AG04450 (cell line): Measurements from ENCODE around the gene RNU7-1. TPM values are rescaled to one million over a fixed set of nuclear protein-coding genes. Genes with fewer than 3 reads are reported as not detected.

ENCODE experiments used
- CTCF ChIA-PET: fragments of 300-600, 350-600 bp; formaldehyde crosslinking; extraction: SDS; loops from one replicate; lab custom pipeline; 2022; ENCODE audit warnings: antibody characterized with exemption, inconsistent platforms; lab: Charles Lee
- POLR2A ChIA-PET: fragments of 350-600 bp; formaldehyde crosslinking; extraction: SDS; loops from one replicate; lab custom pipeline; 2021; ENCODE audit warnings: antibody characterized with exemption, inconsistent platforms; lab: Yijun Ruan, JAX
- DNase-seq: peaks from one replicate; pipeline ENCODE4 v3.0.0-alpha.2; 2011; ENCODE audit warnings: low read depth, low spot score
- H3K27ac ChIP-seq: one replicate; pipeline ENCODE4 v1.5.1; 2012; ENCODE audit warnings: low read depth, low read length, control low read depth
- H3K27me3 ChIP-seq: one replicate; pipeline ENCODE4 v1.6.0; 2012; ENCODE audit warnings: low read length; ENCODE audit not compliant: control insufficient read depth, insufficient read depth
- H3K4me3 ChIP-seq: 2 replicates; pipeline ENCODE4 v1.5.1; 2011; ENCODE audit warnings: mild to moderate bottlenecking, low read depth, low read length, control low read depth
- H3K9me3 ChIP-seq: 2 replicates; pipeline ENCODE4 v1.5.1; 2012; ENCODE audit warnings: low read length; ENCODE audit not compliant: control insufficient read depth, insufficient read depth
- CTCF ChIP-seq: IDR thresholded peaks from 2 replicates; pipeline ENCODE4 v1.5.1; 2011; ENCODE audit warnings: low read depth, low read length, control low read depth, inconsistent platforms
- polyA plus RNA-seq: library from polyadenylated mRNA; depleted of rRNA; stranded (reverse); fragments of >200 nt; gene quantifications from 2 replicates; pipeline ENCODE4 v1.2.3, GENCODE V29; 2011

RNU7-1 gene
- polyA plus RNA-seq, 1 experiment = not detected

- peak; percentile 83 for TF ChIP-seq CTCF
- Histone ChIP-seq H3K27ac (peak overlapping the region; percentile 94), H3K4me3 (peak overlapping the region; percentile 79), H3K27me3 (no peaks in the 10 kb centered on the region), H3K9me3 (no peaks in the 10 kb centered on the region; the same call in 1 of the 2 replicates)
- ChIA-PET POLR2A (interaction anchor here (0.5 to 4.2 kb wide), 18 partner anchors 14 to 255 kb away, joined by 3 to 36 read pairs (median 4); partner anchors contain the start of genes ATN1, C1RL, SPSB2 and TPI1), CTCF (interaction anchor here (0.5 to 4.1 kb wide), 18 partner anchors 15 to 693 kb away, joined by 3 to 19 read pairs (median 5); partner anchors contain the start of genes C1R and C1RL)
- peak; percentile 88 for DNase-seq
These were observed 968 bp downstream of the RNU7-1 start for GRCh38 chr12:6944381-6945186.

- no peaks in the 10 kb centered on the region for H3K27me3 ChIP-seq
- H3K4me3 ChIP-seq = 0 out of 2 replicates have a peak overlapping the region, but pooled peaks have one; percentile 79
- no peak overlapping the region for H3K27ac ChIP-seq
- no peak for DNase-seq
- CTCF ChIA-PET = interaction anchor here (0.9 to 4.1 kb wide), 11 partner anchors 16 to 692 kb away, joined by 3 to 19 read pairs (median 8); partner anchors contain the start of gene C1RL
- no peak for TF ChIP-seq CTCF
- POLR2A ChIA-PET = interaction anchor here (0.8 to 4.2 kb wide), 5 partner anchors 16 to 168 kb away, joined by 3 to 22 read pairs (median 3); no protein-coding TSS in a partner anchor
- H3K9me3 ChIP-seq = no peaks in the 10 kb centered on the region; the same call in 1 of the 2 replicates
These were observed 2.0 kb downstream of the RNU7-1 start for GRCh38 chr12:6945613-6946012.

- POLR2A ChIA-PET = interaction anchor here (0.6 to 4.2 kb wide), 6 partner anchors 15 to 167 kb away, joined by 3 to 22 read pairs (median 3); no protein-coding TSS in a partner anchor
- no peak overlapping the region for H3K27ac ChIP-seq
- CTCF ChIA-PET = interaction anchor here (1.4 to 4.1 kb wide), 4 partner anchors 15 to 199 kb away, joined by 9 to 18 read pairs (median 10); partner anchors contain the start of gene C1RL
These were observed 2.7 kb downstream of the RNU7-1 start for GRCh38 chr12:6946033-6946919.

GRCh38 chr12:6946920-6947374 is 3.3 kb downstream of the RNU7-1 start:
- Histone ChIP-seq H3K27ac (no peak overlapping the region), H3K4me3 (no peak overlapping the region), H3K27me3 (no peaks in the 10 kb centered on the region), H3K9me3 (no peaks in the 10 kb centered on the region; the same call in 1 of the 2 replicates)
- no peak for TF ChIP-seq CTCF
- ChIA-PET CTCF (interaction anchor here (4.1 kb wide), 1 partner anchor 15 kb away, joined by 18 read pairs; no protein-coding TSS in a partner anchor), POLR2A (interaction anchor here (0.6 to 0.9 kb wide), 3 partner anchors 17 to 79 kb away, joined by 3 read pairs; no protein-coding TSS in a partner anchor)
- DNase-seq = no peak

More at GRCh38 chr12:6946033-6946919, 2.7 kb downstream of the RNU7-1 start:
- no peak for TF ChIP-seq CTCF
- no peaks in the 10 kb centered on the region for H3K27me3 ChIP-seq
- DNase-seq = no peak
- H3K9me3 ChIP-seq = no peaks in the 10 kb centered on the region; the same call in 1 of the 2 replicates
- no peak overlapping the region for H3K4me3 ChIP-seq
